GM12878 (cell line): ENCODE measurements around the gene SFN. TPM values are rescaled to one million over a fixed set of nuclear protein-coding genes. Genes with fewer than 3 reads are reported as not detected.

Experiments
- ETV6 ChIP-seq, 2 experiments: fragments of 450-650 bp in 1 of 2; IDR thresholded peaks in 1 of 2; conservative IDR thresholded peaks in 1 of 2; 2 replicates each; pipeline ENCODE4 v1.6.1; 2014; ENCODE audit warnings: antibody characterized with exemption in 1 of 2, borderline replicate concordance in 1 of 2, low read depth in 1 of 2, mild to moderate bottlenecking in 1 of 2, moderate library complexity in 1 of 2
- MTA2 ChIP-seq: fragments of 450-650 bp; IDR thresholded peaks from 2 replicates; pipeline ENCODE4 v1.6.1; 2016; ENCODE audit warnings: low read depth, mild to moderate bottlenecking, moderate library complexity
- MXI1 ChIP-seq: fragments of 150-350 bp; IDR thresholded peaks from 2 replicates; pipeline ENCODE4 v1.6.1; 2011; ENCODE audit warnings: low read depth, mild to moderate bottlenecking, inconsistent platforms, low read length, improper control_type of control experiment
- NFXL1 ChIP-seq: fragments of 450-650 bp; IDR thresholded peaks from 2 replicates; pipeline ENCODE4 v1.6.1; 2017; ENCODE audit warnings: antibody characterized with exemption, mild to moderate bottlenecking, borderline replicate concordance
- NFYB ChIP-seq: IDR thresholded peaks from 2 replicates; pipeline ENCODE4 v1.6.1; 2011; ENCODE audit warnings: low read depth, mild to moderate bottlenecking, low read length, improper control_type of control experiment, moderate library complexity; ENCODE audit not compliant: insufficient read depth
- SMC3 ChIP-seq: IDR thresholded peaks from 2 replicates; pipeline ENCODE4 v1.6.1; 2011; ENCODE audit warnings: low read length, improper control_type of control experiment, borderline replicate concordance
- TCF3 ChIP-seq: IDR thresholded peaks from 2 replicates; pipeline ENCODE4 v1.6.1; 2012; ENCODE audit warnings: low read depth, mild to moderate bottlenecking, low read length, borderline replicate concordance; ENCODE audit not compliant: insufficient read depth
- polyA plus RNA-seq, 11 experiments: library from polyadenylated mRNA; depleted of rRNA in 4 of 11; unstranded in 6 of 11; stranded (reverse) in 5 of 11; fragments of >200 nt; fragmentation: Nextera tagmentation in 4 of 11; fragmentation: Illumina TruSeq in 1 of 11; extraction: Ambion mirVana in 4 of 11; extraction: Trizol in 1 of 11; gene quantifications; 1 replicate in 1 of 11; 2 replicates in 10 of 11; pipeline versions ENCODE4 v1.2.1 to v1.2.3, GENCODE V29; 2011 to 2016; ENCODE audit warnings: inconsistent platforms in 2 of 11, missing spikeins in 2 of 11, low read depth in 1 of 11
- total RNA-seq, 4 experiments: library from RNA; depleted of rRNA in 3 of 4; stranded (reverse); fragments of >200 nt in 3 of 4; fragmentation: Illumina TruSeq in 1 of 4; extraction: Trizol in 1 of 4; gene quantifications; 2 replicates each; pipeline versions ENCODE4 v1.2.1 to v1.2.3, GENCODE V29; 2013 to 2021
- TF ChIP-seq, protein P1 (sequence below): fragments of 450-650 bp; IDR thresholded peaks from 2 replicates; pipeline ENCODE4 v1.6.1; 2017; ENCODE audit warnings: mild to moderate bottlenecking, moderate library complexity
- TF ChIP-seq, protein P2 (sequence below): fragments of 450-650 bp; IDR thresholded peaks from 2 replicates; pipeline ENCODE4 v1.6.1; 2014; ENCODE audit warnings: mild to moderate bottlenecking
- TF ChIP-seq, protein P3 (sequence below): IDR thresholded peaks from 2 replicates; pipeline ENCODE4 v1.6.1; 2012; ENCODE audit warnings: low read depth, low read length, improper control_type of control experiment
- TF ChIP-seq, protein P4 (sequence below): fragments of 150-350 bp; IDR thresholded peaks from 2 replicates; pipeline ENCODE4 v1.6.1; 2016; ENCODE audit warnings: low read depth, low read length
- TF ChIP-seq, protein P5 (sequence below): IDR thresholded peaks from 2 replicates; pipeline ENCODE4 v1.6.1; 2011; ENCODE audit warnings: low read depth, low read length, improper control_type of control experiment, borderline replicate concordance
- TF ChIP-seq, protein P6 (sequence below): IDR thresholded peaks from 2 replicates; pipeline ENCODE4 v1.6.1; 2011; ENCODE audit warnings: borderline replicate concordance, low read depth, mild to moderate bottlenecking, moderate library complexity, mixed read lengths, low read length; ENCODE audit not compliant: insufficient read depth; ENCODE audit errors: extremely low read length

The SFN gene
- total and polyA plus RNA-seq, 10 of the 15 experiments (the other 5 are each of a cell fraction or from before 2014, with no cell fraction given) = 0.19 to 2.9 (median 1.0) TPM

DNA sequence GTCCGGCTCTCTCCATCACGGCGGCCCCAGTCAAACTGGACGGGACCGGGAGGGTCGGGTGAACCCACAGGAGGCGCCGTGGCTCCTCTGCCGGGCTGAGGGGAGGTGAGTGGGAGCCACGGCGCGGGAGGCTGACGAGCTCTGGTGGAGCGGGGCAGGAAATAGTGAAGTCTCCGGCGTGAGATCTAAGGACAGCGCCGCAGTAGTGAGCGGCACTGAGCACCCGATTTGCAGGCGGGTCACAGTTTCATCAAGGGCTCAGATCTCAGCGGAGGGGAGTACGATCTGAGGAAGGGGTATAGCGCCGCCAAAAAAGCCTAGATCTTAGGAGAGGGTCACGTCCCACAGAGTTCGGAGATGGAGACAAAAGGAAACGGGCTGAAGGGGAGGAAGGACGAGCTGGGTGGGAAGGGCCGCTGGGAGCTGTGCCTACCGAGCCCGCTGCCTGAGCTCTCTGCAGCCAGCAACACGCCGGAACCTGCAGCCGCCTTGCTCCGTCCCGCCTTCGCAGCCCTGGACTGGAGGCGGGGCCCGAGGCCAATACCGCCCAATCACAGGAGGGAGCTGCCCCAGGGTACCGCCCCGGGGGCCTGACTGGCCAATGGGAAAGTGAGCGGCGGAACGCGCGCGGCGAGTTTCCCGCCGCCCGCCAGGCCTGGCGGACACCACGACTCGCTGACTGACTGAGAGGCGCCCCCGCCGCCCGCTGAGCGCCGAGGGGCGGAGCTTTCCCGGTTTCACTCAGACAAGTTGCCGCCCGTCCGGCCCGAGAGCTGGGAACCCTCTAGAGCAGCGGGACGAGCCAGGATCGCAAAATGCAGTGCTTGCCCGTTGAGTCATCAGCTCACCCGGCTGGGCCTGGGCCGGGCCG, 1.9 kb downstream of the SFN start (continued):
- TF ChIP-seq, protein P1, sequence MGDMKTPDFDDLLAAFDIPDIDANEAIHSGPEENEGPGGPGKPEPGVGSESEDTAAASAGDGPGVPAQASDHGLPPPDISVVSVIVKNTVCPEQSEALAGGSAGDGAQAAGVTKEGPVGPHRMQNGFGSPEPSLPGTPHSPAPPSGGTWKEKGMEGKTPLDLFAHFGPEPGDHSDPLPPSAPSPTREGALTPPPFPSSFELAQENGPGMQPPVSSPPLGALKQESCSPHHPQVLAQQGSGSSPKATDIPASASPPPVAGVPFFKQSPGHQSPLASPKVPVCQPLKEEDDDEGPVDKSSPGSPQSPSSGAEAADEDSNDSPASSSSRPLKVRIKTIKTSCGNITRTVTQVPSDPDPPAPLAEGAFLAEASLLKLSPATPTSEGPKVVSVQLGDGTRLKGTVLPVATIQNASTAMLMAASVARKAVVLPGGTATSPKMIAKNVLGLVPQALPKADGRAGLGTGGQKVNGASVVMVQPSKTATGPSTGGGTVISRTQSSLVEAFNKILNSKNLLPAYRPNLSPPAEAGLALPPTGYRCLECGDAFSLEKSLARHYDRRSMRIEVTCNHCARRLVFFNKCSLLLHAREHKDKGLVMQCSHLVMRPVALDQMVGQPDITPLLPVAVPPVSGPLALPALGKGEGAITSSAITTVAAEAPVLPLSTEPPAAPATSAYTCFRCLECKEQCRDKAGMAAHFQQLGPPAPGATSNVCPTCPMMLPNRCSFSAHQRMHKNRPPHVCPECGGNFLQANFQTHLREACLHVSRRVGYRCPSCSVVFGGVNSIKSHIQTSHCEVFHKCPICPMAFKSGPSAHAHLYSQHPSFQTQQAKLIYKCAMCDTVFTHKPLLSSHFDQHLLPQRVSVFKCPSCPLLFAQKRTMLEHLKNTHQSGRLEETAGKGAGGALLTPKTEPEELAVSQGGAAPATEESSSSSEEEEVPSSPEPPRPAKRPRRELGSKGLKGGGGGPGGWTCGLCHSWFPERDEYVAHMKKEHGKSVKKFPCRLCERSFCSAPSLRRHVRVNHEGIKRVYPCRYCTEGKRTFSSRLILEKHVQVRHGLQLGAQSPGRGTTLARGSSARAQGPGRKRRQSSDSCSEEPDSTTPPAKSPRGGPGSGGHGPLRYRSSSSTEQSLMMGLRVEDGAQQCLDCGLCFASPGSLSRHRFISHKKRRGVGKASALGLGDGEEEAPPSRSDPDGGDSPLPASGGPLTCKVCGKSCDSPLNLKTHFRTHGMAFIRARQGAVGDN = no peak
- no peak for TF ChIP-seq ETV6 (conservative IDR thresholded peaks at IDR 0.05 in 1 of 2, IDR thresholded peaks at IDR 0.05 in 1 of 2; ENCODE audit: borderline replicate concordance in 1 of 2, low read depth in 1 of 2)
- TF ChIP-seq, protein P2, sequence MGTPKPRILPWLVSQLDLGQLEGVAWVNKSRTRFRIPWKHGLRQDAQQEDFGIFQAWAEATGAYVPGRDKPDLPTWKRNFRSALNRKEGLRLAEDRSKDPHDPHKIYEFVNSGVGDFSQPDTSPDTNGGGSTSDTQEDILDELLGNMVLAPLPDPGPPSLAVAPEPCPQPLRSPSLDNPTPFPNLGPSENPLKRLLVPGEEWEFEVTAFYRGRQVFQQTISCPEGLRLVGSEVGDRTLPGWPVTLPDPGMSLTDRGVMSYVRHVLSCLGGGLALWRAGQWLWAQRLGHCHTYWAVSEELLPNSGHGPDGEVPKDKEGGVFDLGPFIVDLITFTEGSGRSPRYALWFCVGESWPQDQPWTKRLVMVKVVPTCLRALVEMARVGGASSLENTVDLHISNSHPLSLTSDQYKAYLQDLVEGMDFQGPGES = peak; percentile 85
- no peak for TF ChIP-seq MTA2
- TF ChIP-seq SMC3 = no peak
- TF ChIP-seq, protein P3, sequence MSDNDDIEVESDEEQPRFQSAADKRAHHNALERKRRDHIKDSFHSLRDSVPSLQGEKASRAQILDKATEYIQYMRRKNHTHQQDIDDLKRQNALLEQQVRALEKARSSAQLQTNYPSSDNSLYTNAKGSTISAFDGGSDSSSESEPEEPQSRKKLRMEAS = peak; percentile 54
- peak; percentile 66 for TF ChIP-seq MXI1
- peak; percentile 69; the same call in 1 of the 2 replicates for TF ChIP-seq TCF3
- TF ChIP-seq, protein P4, sequence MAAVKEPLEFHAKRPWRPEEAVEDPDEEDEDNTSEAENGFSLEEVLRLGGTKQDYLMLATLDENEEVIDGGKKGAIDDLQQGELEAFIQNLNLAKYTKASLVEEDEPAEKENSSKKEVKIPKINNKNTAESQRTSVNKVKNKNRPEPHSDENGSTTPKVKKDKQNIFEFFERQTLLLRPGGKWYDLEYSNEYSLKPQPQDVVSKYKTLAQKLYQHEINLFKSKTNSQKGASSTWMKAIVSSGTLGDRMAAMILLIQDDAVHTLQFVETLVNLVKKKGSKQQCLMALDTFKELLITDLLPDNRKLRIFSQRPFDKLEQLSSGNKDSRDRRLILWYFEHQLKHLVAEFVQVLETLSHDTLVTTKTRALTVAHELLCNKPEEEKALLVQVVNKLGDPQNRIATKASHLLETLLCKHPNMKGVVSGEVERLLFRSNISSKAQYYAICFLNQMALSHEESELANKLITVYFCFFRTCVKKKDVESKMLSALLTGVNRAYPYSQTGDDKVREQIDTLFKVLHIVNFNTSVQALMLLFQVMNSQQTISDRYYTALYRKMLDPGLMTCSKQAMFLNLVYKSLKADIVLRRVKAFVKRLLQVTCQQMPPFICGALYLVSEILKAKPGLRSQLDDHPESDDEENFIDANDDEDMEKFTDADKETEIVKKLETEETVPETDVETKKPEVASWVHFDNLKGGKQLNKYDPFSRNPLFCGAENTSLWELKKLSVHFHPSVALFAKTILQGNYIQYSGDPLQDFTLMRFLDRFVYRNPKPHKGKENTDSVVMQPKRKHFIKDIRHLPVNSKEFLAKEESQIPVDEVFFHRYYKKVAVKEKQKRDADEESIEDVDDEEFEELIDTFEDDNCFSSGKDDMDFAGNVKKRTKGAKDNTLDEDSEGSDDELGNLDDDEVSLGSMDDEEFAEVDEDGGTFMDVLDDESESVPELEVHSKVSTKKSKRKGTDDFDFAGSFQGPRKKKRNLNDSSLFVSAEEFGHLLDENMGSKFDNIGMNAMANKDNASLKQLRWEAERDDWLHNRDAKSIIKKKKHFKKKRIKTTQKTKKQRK = peak; percentile 82
- TF ChIP-seq NFXL1 = no peak
- TF ChIP-seq NFYB = peak; percentile 96
- TF ChIP-seq, protein P5, sequence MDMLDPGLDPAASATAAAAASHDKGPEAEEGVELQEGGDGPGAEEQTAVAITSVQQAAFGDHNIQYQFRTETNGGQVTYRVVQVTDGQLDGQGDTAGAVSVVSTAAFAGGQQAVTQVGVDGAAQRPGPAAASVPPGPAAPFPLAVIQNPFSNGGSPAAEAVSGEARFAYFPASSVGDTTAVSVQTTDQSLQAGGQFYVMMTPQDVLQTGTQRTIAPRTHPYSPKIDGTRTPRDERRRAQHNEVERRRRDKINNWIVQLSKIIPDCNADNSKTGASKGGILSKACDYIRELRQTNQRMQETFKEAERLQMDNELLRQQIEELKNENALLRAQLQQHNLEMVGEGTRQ = no peak
- TF ChIP-seq, protein P6, sequence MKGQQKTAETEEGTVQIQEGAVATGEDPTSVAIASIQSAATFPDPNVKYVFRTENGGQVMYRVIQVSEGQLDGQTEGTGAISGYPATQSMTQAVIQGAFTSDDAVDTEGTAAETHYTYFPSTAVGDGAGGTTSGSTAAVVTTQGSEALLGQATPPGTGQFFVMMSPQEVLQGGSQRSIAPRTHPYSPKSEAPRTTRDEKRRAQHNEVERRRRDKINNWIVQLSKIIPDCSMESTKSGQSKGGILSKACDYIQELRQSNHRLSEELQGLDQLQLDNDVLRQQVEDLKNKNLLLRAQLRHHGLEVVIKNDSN = no peak
